HG02943 (cell line): ENCODE results near the gene DPP10.
"Not testable (repeated sequence)": the region's sequence is repeated elsewhere in the genome, so short reads cannot be mapped to it uniquely, and the experiment has no call there.

Experiments used
- ATAC-seq: cut with Tn5 transposase; IDR thresholded peaks from one replicate; pipeline ENCODE4 v1.9.1; 2021; ENCODE audit warnings: mild to moderate bottlenecking, low read depth, moderate library complexity; ENCODE audit not compliant: unreplicated experiment

Gene DPP10

GRCh38 chr2:114709936-114710850 lies 267.8 kb downstream of the DPP10 start:
- ATAC-seq: no peak

- ATAC-seq: no peak
Observed at GRCh38 chr2:114714313-114714712, 271.9 kb downstream of the DPP10 start.

- no peak for ATAC-seq
Observed at GRCh38 chr2:114717049-114717448, 274.6 kb downstream of the DPP10 start.

- ATAC-seq: no peak
Observed at GRCh38 chr2:114724454-114724853, 282.0 kb downstream of the DPP10 start.

GRCh38 chr2:114727012-114727411 lies 284.6 kb downstream of the DPP10 start:
- no peak for ATAC-seq

DNA sequence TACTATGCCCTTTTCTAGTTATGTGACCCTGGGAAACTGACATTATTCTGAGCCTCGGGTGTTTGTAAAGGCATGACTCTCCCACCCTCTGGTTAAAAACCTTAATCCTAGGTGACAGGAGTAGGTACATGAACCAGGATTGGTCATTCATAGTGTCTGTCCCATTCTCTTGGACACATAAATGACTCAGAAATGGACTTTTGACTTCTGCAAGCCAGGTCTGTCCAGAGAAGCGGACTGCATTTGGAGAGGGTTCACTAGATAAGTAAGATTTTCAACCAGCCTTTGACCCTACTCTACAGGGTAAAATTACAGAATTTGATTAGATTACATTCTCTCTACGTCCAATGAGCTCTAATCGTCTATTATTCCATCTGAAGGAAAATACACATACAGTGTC lies 285.9 kb downstream of the DPP10 start:
- ATAC-seq: no peak

- ATAC-seq: no peak
Observed at GRCh38 chr2:114729026-114729425, 286.6 kb downstream of the DPP10 start.

DNA sequence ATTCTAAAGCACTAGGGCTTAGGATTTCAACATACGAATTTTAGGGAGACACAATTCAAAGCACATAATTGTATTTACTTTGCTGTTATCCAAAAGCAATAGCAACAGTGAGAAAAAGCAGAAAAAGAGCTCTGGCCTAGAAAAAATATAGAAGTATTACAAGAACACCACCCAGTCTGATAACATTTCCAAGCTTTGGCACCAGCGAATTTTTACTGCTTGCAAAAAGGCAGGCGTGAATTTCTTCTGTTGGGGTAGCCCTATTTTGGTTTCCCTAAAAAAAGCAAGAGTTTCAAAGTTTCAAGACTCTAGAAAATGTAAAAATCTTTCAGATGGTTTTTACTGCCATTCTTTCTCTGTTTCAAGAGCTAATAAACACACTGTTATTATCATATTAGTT lies 292.7 kb downstream of the DPP10 start:
- no peak for ATAC-seq

- ATAC-seq: no peak
Observed at GRCh38 chr2:114742245-114742644, 299.8 kb downstream of the DPP10 start.

DNA sequence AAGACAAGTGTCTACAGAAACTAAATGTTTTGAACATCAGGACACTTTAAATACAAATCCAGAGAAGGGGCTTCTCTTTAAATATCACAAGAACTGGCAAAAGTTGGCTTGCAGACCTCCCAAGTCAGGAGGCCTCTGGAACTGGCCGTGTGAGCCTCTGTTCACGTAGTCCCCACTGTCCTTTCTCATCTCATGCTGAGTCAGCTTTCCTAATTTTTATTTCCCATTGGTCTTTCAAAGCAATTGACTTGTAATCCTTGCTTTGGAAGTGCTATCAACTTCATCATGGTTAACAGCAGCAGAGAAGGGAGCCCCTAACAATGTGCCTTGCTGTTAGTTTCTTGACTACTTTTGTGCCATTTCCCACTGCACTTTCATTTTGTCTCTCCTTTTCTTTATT lies 303.3 kb downstream of the DPP10 start:
- no peak for ATAC-seq

DNA sequence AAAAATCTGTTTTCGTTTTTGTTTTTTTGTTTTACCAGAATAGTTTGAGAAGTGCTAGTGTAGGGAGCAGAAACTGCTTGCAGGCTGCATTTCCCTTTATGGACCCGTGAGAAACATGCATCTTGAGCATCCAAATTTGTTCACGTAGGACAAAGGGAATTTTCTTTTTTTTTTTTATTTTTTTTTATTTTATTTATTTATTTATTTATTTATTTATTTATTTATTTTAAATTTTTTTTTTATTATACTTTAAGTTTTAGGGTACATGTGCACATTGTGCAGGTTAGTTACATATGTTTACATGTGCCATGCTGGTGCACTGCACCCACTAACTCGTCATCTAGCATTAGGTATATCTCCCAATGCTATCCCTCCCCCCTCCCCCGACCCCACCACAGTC lies 305.7 kb downstream of the DPP10 start:
- not testable (repeated sequence) for ATAC-seq

- no peak for ATAC-seq
Observed at GRCh38 chr2:114752425-114752824, 310.0 kb downstream of the DPP10 start.

DNA sequence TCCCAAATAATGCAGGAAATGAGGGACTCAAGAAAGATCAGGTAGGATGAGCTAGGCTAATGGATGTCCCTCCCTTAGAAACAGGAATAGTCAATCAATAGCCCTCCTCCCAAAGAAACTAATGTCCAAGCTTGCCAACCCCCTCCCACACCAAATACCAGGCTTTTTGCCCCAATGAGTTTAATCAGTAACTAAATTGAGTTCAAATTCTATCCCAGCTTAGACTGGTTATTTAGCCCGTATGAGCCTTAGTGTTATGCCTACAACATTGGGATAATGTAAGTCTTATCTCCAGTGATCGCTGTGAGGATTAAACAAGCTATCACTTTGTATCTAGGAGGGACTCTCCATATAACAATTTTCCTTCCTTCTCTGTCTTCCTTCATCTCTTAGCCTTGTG lies 310.7 kb downstream of the DPP10 start:
- ATAC-seq: no peak

DNA sequence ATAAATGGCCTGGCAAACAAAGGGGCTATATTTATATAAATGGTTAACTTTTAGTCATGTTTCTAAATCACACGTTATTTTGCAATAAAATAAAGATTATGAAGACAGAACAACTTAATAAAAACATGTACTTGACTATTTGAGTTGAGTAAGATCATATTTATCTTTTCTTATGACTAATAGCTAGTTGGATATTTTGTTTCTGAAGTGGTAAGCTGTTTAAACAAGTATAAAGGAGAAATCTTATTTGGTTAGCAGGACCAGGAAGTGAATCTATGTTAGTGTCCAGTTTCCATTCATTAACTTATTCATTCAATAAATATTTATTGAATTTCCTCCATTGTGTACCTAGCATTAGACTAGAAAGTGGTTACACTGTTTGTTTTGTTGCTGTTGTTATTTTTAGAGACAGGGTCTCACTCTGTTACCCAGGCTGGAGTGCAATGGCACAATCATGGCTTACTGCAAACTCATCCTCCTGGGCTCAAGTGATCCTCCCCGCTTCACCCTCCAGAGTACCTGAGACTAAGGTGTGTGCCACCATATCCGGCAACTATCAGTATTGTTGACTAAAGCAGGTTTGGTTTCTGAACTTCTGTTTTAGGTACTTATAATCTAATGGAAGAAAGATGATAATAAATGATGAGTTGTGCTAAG lies 312.6 kb downstream of the DPP10 start:
- no peak for ATAC-seq

DNA sequence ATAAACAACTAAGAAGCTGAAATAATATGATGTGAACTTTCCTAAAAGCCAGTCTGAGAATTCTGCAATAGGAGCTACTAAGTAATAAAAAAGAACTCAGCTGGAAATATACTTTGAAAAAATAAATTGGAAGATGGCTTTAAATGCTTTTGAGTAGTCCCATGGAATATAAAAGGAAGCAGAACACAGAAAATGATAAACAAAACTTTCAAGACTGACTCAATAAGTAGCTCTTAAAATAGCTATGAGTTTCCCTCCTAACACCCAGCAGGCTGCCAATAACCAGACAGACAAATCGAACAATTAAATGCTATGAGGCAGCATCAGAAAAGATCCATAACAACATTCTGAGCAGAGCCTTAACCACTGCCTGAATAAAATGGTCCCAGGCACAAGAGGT lies 319.9 kb downstream of the DPP10 start:
- ATAC-seq: no peak

DNA sequence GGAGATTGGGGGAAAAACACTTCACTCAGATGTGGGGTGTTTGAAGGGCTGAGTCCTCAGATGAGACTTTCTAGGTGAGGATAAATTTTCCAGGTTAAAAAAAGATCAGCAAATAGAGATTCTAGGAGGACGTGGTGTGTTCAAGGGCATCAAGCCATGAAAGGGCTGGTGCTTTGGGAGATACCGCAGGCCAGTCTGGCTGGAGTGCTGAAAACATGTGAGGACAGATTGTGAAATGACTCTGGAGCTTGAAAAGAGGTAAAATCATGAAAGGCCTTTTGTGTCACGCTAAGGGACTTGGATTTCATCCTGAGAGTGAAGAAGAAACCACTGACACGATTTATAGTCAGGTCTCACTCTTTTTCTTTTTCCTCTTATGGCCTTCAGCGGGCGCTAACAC lies 320.5 kb downstream of the DPP10 start:
- ATAC-seq: no peak

- ATAC-seq: no peak
Observed at GRCh38 chr2:114769110-114769509, 326.7 kb downstream of the DPP10 start.

GRCh38 chr2:114769991-114770390 lies 327.6 kb downstream of the DPP10 start:
- ATAC-seq: no peak

DNA sequence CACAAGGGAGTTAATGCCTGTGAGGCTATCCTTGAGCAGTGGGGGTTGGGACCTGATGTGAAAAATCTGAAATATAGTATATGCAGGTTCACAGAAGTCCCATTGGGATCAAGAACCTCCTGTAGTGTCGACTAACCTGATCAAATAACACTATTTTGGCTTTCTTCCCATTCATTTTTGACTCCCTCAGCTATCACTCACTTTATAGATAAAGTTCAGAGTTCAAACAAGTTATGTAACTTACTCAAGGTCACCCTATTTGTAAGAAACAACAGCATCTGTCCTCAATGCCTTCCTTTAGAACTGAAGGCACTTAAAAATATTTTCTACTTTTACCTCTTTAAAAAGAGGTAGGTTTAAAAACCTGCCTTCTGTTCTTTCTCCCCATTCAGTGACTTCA lies 341.6 kb downstream of the DPP10 start:
- no peak for ATAC-seq

DNA sequence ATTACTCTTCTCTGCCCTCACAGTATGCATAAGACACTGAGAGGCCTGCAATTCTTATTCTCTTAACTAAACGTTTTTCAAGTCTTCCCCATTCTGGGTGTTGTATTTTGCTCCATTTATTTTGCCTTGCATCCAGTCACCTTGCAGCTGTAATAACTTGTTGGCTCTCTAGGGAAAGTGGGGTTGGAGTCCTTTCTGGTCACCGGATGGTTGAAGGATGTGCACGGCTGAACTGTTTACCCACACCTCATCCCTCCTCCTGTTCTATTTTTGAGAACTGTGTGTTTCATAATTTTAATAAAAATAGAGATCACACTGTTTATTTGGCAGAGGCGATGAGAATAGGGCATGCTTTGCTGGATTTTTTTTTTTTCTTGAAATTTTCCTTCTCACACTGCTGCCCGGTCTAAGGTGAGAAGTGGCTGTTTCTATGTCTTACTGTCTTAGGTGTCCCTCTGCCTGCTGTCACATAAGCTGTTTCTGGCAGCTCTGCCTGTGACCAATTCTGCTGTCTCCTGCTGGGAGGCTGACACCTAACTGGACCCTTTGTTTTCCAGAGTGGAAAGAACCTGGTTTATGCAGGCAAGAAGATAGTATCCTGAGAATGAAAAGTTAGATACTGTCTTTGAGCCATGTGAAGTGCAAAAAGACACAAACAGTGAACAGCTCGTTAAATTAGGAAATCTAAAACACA lies 342.6 kb downstream of the DPP10 start:
- no peak for ATAC-seq

GRCh38 chr2:114786901-114787300 lies 344.5 kb downstream of the DPP10 start:
- no peak for ATAC-seq
